Ascending aorta (tissue), 2 donors: Measurements from ENCODE around the gene CLEC16A. TPM values are rescaled to one million over a fixed set of nuclear protein-coding genes. Genes with fewer than 3 reads are reported as not detected.
"Not testable (repeated sequence)": the region's sequence is repeated elsewhere in the genome, so short reads cannot be mapped to it uniquely, and the experiment has no call there.

Source experiments
- DNase-seq, 2 donors: peaks; one replicate each; pipeline ENCODE4 v3.0.0-alpha.2; 2019; ENCODE audit warnings: low spot score in 2 of 2
- H3K27ac ChIP-seq, 2 donors: fragments of 200-600 bp; sonication (generic); one replicate each; pipeline ENCODE4 v1.5.1; 2016 to 2017; ENCODE audit warnings: mild to moderate bottlenecking in 1 of 2
- H3K27me3 ChIP-seq: fragments of 200-600 bp; sonication (generic); one replicate; pipeline ENCODE4 v1.5.1; 2017
- H3K36me3 ChIP-seq, 2 donors: fragments of 200-600 bp; sonication (generic); one replicate each; pipeline ENCODE4 v1.5.1; 2016
- H3K4me1 ChIP-seq, 2 donors: fragments of 200-600 bp; sonication (generic); one replicate each; pipeline ENCODE4 v1.5.1; 2016 to 2017; ENCODE audit warnings: mild to moderate bottlenecking in 1 of 2
- H3K4me3 ChIP-seq, 2 donors: fragments of 200-600 bp; sonication (generic); one replicate each; pipeline ENCODE4 v1.5.1; 2016 to 2017; ENCODE audit warnings: mild to moderate bottlenecking in 1 of 2
- H3K9me3 ChIP-seq, 2 donors: fragments of 200-600 bp; sonication (generic); one replicate each; pipeline ENCODE4 v1.5.1; 2016
- intact Hi-C: fragments of 100-400 bp; cut with DNase I; formaldehyde crosslinking; loops from one replicate; pipeline ENCODE4 v1.15.1; 2023
- total RNA-seq: library from RNA; depleted of rRNA; stranded (reverse); fragments of >200 nt; gene quantifications from one replicate; pipeline ENCODE4 v1.1.0, GENCODE V29; 2016
- TF ChIP-seq, protein P1 (sequence below), 3 experiments: fragments of 200-600 bp in 2 of 3; fragments of 450-650 bp in 1 of 3; sonication (generic) in 2 of 3; IDR thresholded peaks; one replicate each; pipeline ENCODE4 v1.5.1; 2016 to 2019; ENCODE audit warnings: antibody characterized with exemption in 3 of 3, mild to moderate bottlenecking in 1 of 3, moderate library complexity in 1 of 3

CLEC16A gene
- total RNA-seq, 1 donor from 2014 or later: 16.2 TPM

DNA sequence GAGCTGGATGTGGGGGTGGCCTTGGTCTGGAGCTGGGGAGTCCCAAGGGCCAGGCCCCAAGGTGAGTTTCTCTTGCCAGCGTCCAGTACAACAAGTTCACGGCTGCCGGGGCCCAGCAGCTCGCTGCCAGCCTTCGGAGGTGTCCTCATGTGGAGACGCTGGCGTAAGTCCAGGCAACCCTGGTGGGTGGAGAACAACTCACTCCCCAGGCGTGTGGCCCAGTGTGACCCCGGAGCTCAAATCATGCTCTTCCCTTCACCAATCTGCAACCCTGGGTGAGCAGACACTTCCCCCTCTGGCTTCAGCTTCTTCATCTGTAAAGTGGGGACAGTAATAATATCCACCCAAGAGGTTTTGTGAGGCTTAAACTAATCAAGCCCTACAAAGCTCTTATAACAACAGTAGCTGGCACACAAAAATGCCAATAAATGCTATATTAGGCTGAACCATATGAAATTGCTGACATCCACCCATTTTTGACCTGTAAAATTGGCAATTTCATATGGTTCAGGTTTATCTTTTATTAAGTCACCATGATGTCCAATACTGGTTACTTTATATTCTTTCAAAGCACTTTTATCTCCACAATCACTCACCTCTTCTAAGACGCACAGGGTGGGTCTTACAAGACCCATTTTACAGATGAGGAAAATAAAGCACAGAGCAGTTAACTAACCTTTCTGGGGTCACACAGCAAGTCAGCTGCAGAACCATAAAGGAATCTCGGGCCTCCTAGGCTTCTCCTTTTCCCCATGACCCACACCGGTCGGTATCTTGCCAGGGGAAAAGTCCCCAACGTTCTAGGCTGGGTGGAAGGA is 21.8 kb upstream of the CLEC16A start:
- Histone ChIP-seq H3K4me3 (peak overlapping the region; percentile 1 to 2), H3K9me3 (no peaks in the 10 kb centered on the region), H3K27me3 (no peaks in the 10 kb centered on the region), H3K27ac (peak overlapping the region; percentile 70 to 73), H3K36me3 (peaks cover 9 to 30% of the 10 kb centered on the region in 2 donors), H3K4me1 (peaks cover 5 to 44% of the 10 kb centered on the region in 2 donors)
- TF ChIP-seq, protein P1, sequence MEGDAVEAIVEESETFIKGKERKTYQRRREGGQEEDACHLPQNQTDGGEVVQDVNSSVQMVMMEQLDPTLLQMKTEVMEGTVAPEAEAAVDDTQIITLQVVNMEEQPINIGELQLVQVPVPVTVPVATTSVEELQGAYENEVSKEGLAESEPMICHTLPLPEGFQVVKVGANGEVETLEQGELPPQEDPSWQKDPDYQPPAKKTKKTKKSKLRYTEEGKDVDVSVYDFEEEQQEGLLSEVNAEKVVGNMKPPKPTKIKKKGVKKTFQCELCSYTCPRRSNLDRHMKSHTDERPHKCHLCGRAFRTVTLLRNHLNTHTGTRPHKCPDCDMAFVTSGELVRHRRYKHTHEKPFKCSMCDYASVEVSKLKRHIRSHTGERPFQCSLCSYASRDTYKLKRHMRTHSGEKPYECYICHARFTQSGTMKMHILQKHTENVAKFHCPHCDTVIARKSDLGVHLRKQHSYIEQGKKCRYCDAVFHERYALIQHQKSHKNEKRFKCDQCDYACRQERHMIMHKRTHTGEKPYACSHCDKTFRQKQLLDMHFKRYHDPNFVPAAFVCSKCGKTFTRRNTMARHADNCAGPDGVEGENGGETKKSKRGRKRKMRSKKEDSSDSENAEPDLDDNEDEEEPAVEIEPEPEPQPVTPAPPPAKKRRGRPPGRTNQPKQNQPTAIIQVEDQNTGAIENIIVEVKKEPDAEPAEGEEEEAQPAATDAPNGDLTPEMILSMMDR (IDR thresholded peaks at IDR 0.05): no peak
- peak; percentile 62 to 88 for DNase-seq
- intact Hi-C loops: loop anchor here (2.0 kb wide), 1 partner anchor 20 kb away; the partner anchor contains the start of gene DEXI

DNA sequence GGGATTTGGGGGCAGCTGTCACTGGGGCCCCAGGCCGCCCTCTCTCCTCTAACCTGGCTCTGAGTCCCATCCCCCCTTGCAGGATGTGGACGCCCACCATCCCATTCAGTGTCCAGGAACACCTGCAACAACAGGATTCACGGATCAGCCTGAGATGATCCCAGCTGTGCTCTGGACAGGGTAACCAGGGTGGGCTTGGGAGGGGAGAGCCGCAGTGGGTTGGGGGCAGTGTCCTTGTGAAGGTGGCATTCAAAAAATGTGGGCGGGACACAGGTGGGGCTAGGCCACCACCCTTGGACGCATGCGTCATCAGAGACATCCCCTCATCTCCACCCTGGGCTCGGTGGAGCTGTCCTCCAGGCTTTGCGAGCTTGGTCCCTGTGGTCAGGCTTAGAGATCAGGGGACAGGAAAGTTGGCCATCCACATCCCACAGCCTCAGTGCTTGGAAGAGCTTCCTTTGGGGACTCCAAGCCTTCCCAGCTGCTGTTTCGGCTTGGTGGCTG is 21.2 kb upstream of the CLEC16A start:
- Histone ChIP-seq H3K4me1 (peaks cover 5 to 42% of the 10 kb centered on the region in 2 donors), H3K27me3 (no peaks in the 10 kb centered on the region), H3K36me3 (peaks cover 16 to 36% of the 10 kb centered on the region in 2 donors), H3K4me3 (no peak overlapping the region), H3K9me3 (no peaks in the 10 kb centered on the region), H3K27ac (peak overlapping the region; percentile 73 to 76)
- TF ChIP-seq, protein P1 (IDR thresholded peaks at IDR 0.05): no peak
- DNase-seq: no peak
- intact Hi-C loops: loop anchor here (2.0 kb wide), 1 partner anchor 20 kb away; the partner anchor contains the start of gene DEXI

DNA sequence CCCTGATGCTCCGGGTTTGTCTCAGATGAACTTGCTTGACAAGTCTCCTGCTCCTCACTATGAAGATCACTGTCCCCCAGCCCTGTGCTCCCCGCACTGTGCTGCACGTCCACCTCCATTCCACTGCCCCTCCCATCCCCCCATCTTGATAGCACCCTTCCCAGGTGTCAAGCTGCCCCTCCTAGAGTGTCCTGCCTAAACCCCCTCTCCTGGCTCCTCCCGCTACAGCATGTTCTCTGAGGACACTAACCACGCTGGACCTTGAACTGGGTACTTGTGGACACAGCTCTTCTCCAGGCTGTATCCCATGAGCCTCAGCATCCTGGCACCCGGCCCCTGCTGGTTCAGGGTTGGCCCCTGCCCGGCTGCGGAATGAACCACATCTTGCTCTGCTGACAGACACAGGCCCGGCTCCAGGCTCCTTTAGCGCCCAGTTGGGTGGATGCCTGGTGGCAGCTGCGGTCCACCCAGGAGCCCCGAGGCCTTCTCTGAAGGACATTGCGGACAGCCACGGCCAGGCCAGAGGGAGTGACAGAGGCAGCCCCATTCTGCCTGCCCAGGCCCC is 20.6 kb upstream of the CLEC16A start:
- Histone ChIP-seq H3K36me3 (peaks cover 20 to 42% of the 10 kb centered on the region in 2 donors), H3K9me3 (no peaks in the 10 kb centered on the region), H3K4me3 (no peak overlapping the region), H3K27ac (peak overlapping the region; percentile 73 to 76), H3K27me3 (no peaks in the 10 kb centered on the region), H3K4me1 (peaks cover 5 to 38% of the 10 kb centered on the region in 2 donors)
- DNase-seq: peak; percentile 27 to 90
- intact Hi-C loops: loop anchor here (2.0 kb wide), 1 partner anchor 19 kb away; the partner anchor contains the start of gene DEXI
- TF ChIP-seq, protein P1 (IDR thresholded peaks at IDR 0.05): no peak

DNA sequence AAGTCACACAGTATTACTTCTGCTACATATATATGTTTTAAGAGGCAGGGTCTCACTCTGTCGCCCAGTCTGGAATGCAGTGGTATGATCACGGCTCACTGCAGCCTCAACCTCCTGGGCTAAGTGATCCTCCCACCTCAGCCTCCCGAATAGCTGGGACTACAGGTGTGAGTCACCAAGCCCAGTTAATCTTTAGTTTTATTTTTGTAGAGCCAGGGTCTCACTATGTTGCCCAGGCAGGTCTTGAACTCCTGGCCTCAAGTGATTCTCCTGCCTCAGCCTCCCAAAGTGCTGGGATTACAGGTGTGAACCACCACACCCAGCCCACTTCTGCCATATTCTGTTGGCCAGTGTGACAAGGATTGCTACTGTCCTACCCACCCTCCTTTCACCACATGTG is 19.1 kb upstream of the CLEC16A start:
- H3K27ac ChIP-seq: peak overlapping the region in 1 of 2 donors; percentile 73
- H3K36me3 ChIP-seq: peaks cover 20 to 49% of the 10 kb centered on the region in 2 donors
- H3K4me1 ChIP-seq: peaks cover 5 to 38% of the 10 kb centered on the region in 2 donors
- intact Hi-C loops, H3K4me3 ChIP-seq, DNase-seq, H3K27me3 ChIP-seq, H3K9me3 ChIP-seq: not testable (repeated sequence)

DNA sequence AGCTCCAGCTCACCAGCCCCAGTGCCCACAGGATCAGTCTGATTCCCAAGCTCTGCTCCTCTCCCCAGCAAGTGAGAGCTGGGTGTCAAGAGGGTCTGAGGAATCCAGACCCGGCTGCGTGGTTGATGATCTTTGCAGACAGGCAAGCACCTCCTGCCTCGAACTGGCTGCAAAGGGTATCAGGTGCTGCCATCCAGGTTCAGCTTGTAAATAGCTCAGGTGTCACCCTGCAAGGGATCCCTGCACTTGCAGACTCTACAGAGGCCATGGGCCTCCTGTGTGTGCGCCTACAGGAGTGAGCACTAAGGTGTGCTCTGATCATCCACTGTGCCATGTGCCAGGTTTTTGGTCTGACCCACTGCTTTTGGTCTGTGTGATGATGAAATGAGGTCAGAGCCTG is 18.3 kb upstream of the CLEC16A start:
- no peak for DNase-seq
- Histone ChIP-seq H3K27ac (no peak overlapping the region), H3K4me1 (peaks cover 5 to 38% of the 10 kb centered on the region in 2 donors), H3K4me3 (no peak overlapping the region), H3K36me3 (peaks cover 20 to 50% of the 10 kb centered on the region in 2 donors), H3K9me3 (no peaks in the 10 kb centered on the region), H3K27me3 (no peaks in the 10 kb centered on the region)
- TF ChIP-seq, protein P1 (IDR thresholded peaks at IDR 0.05): no peak
- intact Hi-C loops: no loop called here

DNA sequence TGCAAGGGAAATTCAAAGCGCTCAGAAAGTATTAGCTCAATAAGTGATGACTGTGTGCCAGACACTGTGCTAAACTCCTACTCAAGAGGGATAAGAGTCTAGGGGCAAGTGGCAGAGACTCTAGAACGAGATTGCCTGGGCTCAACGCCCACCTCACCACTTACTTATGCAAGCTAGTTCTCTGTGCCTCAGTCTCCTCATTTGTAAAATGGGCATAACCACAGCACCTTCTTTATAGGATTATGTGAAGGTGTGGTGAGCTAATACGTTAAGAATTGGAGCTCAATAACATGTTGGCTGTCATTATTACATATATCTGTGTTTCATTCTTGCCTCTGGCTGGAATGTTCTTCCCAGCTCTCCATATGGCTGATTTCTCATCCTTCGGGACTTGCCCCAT is 17.5 kb upstream of the CLEC16A start:
- no peak for DNase-seq
- Histone ChIP-seq H3K27me3 (no peaks in the 10 kb centered on the region), H3K36me3 (peaks cover 20 to 58% of the 10 kb centered on the region in 2 donors), H3K4me3 (no peak overlapping the region), H3K4me1 (peaks cover 5 to 34% of the 10 kb centered on the region in 2 donors), H3K9me3 (no peaks in the 10 kb centered on the region), H3K27ac (no peak overlapping the region)
- TF ChIP-seq, protein P1 (IDR thresholded peaks at IDR 0.05): no peak
- intact Hi-C loops: no loop called here
